ENCODE data around the gene NANP. TPM values are rescaled to one million over a fixed set of nuclear protein-coding genes. Genes with fewer than 3 reads are reported as not detected.

Gene NANP
- total and polyA plus RNA-seq, 2 of the 4 experiments (the other 2 are of a cell fraction) = 4.9 to 7.2 TPM

DNA sequence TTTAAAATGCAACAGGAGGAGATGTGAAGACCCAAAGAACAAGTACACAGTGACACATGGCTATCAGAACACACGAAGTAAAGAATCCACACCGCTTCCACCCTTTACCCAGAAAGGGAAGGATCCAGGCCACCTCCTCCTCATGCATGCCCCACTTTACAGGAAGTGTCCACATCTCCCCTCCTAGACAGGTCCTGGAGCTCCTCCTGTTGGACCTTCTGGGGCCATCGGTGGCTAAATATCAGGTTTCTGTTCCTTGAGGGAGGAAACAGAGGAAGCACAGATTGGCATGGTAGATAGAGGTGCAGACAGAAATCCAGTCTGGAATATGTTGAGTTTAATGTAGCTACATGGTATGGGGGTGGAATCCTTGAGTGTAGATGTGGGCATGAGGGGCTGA, 49.4 kb downstream of the NANP start:
- DNase-seq = peak; percentile 52
- no TSS peak for BruUV-seq (replicated peaks)
- CTCF ChIA-PET = interaction anchor here (1.0 kb wide), 1 partner anchor 9 kb away, joined by 3 read pairs; no protein-coding TSS in a partner anchor
- no peak overlapping the region for H3K27ac ChIP-seq (ENCODE audit: insufficient read depth, low read length)
- peak overlapping the region; percentile 35; the same call in 2 of the 3 replicates for H2BK15ac ChIP-seq (ENCODE audit: low read depth, low read length)
- dilution Hi-C loops (cut with HindIII; ENCODE audit: low sequenced_read_pairs, unreplicated experiment) (no loop called here), in situ Hi-C loops (cut with MboI; ENCODE audit: low sequenced_read_pairs) (no loop called here), intact Hi-C loops (cut with micrococcal nuclease) (loop anchor here (2.0 kb wide), 1 partner anchor 20 kb away; no protein-coding TSS in a partner anchor)
- POLR2A ChIA-PET (ENCODE audit: unreplicated experiment) = no interaction called here
- H3K4me2 ChIP-seq (ENCODE audit: low read depth, low read length) = no peak overlapping the region
- H4K91ac ChIP-seq (ENCODE audit: insufficient read depth, low read depth, low read length) = no peak overlapping the region
- H3K4me3 ChIP-seq (ENCODE audit: insufficient read depth, low read depth, low read length) = no peak overlapping the region
- no peak overlapping the region for H2BK120ac ChIP-seq (ENCODE audit: low read depth, low read length)
- no peak for TF ChIP-seq BHLHE40 (IDR thresholded peaks at IDR 0.05; ENCODE audit: low read depth, low read length)
- TF ChIP-seq RAD21 (IDR thresholded peaks at IDR 0.05; ENCODE audit: low read length) = peak; percentile 60
- no peak for TF ChIP-seq MAFK (IDR thresholded peaks at IDR 0.05; ENCODE audit: low read depth, low read length)
- TF ChIP-seq POLR2A (IDR thresholded peaks at IDR 0.05; ENCODE audit: low read depth, low read length) = no peak
- no peak for TF ChIP-seq FOS (IDR thresholded peaks at IDR 0.05; ENCODE audit: low read depth, low read length)
- TF ChIP-seq, protein P1, sequence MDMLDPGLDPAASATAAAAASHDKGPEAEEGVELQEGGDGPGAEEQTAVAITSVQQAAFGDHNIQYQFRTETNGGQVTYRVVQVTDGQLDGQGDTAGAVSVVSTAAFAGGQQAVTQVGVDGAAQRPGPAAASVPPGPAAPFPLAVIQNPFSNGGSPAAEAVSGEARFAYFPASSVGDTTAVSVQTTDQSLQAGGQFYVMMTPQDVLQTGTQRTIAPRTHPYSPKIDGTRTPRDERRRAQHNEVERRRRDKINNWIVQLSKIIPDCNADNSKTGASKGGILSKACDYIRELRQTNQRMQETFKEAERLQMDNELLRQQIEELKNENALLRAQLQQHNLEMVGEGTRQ (IDR thresholded peaks at IDR 0.05; ENCODE audit: low read depth, low read length) = no peak
- TF ChIP-seq CHD1 (IDR thresholded peaks at IDR 0.05; ENCODE audit: low read depth, low read length) = no peak
- TF ChIP-seq, protein P2, sequence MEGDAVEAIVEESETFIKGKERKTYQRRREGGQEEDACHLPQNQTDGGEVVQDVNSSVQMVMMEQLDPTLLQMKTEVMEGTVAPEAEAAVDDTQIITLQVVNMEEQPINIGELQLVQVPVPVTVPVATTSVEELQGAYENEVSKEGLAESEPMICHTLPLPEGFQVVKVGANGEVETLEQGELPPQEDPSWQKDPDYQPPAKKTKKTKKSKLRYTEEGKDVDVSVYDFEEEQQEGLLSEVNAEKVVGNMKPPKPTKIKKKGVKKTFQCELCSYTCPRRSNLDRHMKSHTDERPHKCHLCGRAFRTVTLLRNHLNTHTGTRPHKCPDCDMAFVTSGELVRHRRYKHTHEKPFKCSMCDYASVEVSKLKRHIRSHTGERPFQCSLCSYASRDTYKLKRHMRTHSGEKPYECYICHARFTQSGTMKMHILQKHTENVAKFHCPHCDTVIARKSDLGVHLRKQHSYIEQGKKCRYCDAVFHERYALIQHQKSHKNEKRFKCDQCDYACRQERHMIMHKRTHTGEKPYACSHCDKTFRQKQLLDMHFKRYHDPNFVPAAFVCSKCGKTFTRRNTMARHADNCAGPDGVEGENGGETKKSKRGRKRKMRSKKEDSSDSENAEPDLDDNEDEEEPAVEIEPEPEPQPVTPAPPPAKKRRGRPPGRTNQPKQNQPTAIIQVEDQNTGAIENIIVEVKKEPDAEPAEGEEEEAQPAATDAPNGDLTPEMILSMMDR (conservative IDR thresholded peaks at IDR 0.05; ENCODE audit: low read depth, low read length) = peak; percentile 51
- TF ChIP-seq, protein P3, sequence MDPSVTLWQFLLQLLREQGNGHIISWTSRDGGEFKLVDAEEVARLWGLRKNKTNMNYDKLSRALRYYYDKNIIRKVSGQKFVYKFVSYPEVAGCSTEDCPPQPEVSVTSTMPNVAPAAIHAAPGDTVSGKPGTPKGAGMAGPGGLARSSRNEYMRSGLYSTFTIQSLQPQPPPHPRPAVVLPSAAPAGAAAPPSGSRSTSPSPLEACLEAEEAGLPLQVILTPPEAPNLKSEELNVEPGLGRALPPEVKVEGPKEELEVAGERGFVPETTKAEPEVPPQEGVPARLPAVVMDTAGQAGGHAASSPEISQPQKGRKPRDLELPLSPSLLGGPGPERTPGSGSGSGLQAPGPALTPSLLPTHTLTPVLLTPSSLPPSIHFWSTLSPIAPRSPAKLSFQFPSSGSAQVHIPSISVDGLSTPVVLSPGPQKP (IDR thresholded peaks at IDR 0.05; ENCODE audit: borderline replicate concordance, low read depth, low read length) = no peak
- TF ChIP-seq SMC3 (IDR thresholded peaks at IDR 0.05; ENCODE audit: low read depth, low read length) = peak; percentile 23; the same call in 1 of the 2 replicates
- no peak for TF ChIP-seq RFX5 (IDR thresholded peaks at IDR 0.05; ENCODE audit: low read depth, low read length)
- TF ChIP-seq MXI1 (IDR thresholded peaks at IDR 0.05; ENCODE audit: borderline replicate concordance, low read depth, low read length) = no peak
- TF ChIP-seq MAZ (IDR thresholded peaks at IDR 0.05; ENCODE audit: borderline replicate concordance, low read depth, low read length) = no peak
- no peak for TF ChIP-seq CEBPB (IDR thresholded peaks at IDR 0.05; ENCODE audit: low read depth, low read length)
- no peak for TF ChIP-seq RCOR1 (IDR thresholded peaks at IDR 0.05; ENCODE audit: insufficient replicate concordance, low read length)
- TF ChIP-seq NFE2L2 (IDR thresholded peaks at IDR 0.05; ENCODE audit: low read depth, low read length) = no peak
- 94% methylated on average over 2 of the region's 3 CpGs; no CpG with 5 or more reads in 1 of the 2 experiments for WGBS, 2 experiments (ENCODE audit: extremely low coverage in 2 of 2, insufficient read length in 1 of 2)
- no peak overlapping the region for H3K23ac ChIP-seq (ENCODE audit: low read depth, low read length)
- peaks cover 29 to 64% of the 10 kb centered on the region in 2 experiments for H3K79me1 ChIP-seq (ENCODE audit: low read depth in 1 of 2, low read length in 2 of 2)
- H2AFZ ChIP-seq (replicated peaks; ENCODE audit: low read length, poor library complexity) = no peak overlapping the region
- H2BK20ac ChIP-seq (ENCODE audit: low read depth, low read length) = 0 out of 2 replicates have a peak overlapping the region, but pooled peaks have one; percentile 50
- no peak overlapping the region; a peak in 1 of 4 replicates for H4K8ac ChIP-seq (ENCODE audit: low read depth in 2 of 2, low read length in 2 of 2)
- peak overlapping the region; percentile 17; the same call in 1 of the 2 replicates for H2AK5ac ChIP-seq (ENCODE audit: low read depth, low read length)
- H3K9ac ChIP-seq (ENCODE audit: low read depth, low read length) = no peak overlapping the region
- ATAC-seq (ENCODE audit: low read depth) = 0 out of 2 replicates have a peak, but pooled peaks have one; percentile 15
- H3K27me3 ChIP-seq (ENCODE audit: control insufficient read depth, insufficient read depth, low read length) = no peaks in the 10 kb centered on the region
- no peak overlapping the region for H2AK9ac ChIP-seq (replicated peaks; ENCODE audit: low read depth, low read length, poor library complexity)
- peaks cover 15% of the 10 kb centered on the region for H3K4me1 ChIP-seq (ENCODE audit: control insufficient read depth, insufficient read depth, low read length)
- no peak overlapping the region for H3K14ac ChIP-seq (replicated peaks; ENCODE audit: low read depth, low read length)
- no peaks in the 10 kb centered on the region for H3K9me3 ChIP-seq (ENCODE audit: control insufficient read depth, insufficient read depth, low read length)
- H3K9me1 ChIP-seq (ENCODE audit: insufficient read depth, low read length) = peaks cover 5% of the 10 kb centered on the region; the same call in 1 of the 2 replicates
- no peak overlapping the region for H3K56ac ChIP-seq (ENCODE audit: extremely low read depth, insufficient read depth, low read length)
- peaks cover 2% of the 10 kb centered on the region; the same call in 1 of the 2 replicates for H3K36me3 ChIP-seq (ENCODE audit: control insufficient read depth, insufficient read depth, low read length)
- H4K5ac ChIP-seq (ENCODE audit: low read depth, low read length) = no peak overlapping the region
- peak overlapping the region; percentile 9 for H2BK5ac ChIP-seq (ENCODE audit: low read depth, low read length, poor library complexity, severe bottlenecking)
- H3K4ac ChIP-seq (ENCODE audit: low read depth, low read length) = peak overlapping the region; percentile 59; the same call in 1 of the 2 replicates
- H4K20me1 ChIP-seq (ENCODE audit: insufficient read depth, low read length) = peaks cover 12% of the 10 kb centered on the region
- peak overlapping the region; percentile 25; the same call in 1 of the 2 replicates for H3K18ac ChIP-seq (ENCODE audit: low read depth, low read length)
